ENCODE data around the gene ZNF385A.

- TF ChIP-seq POLR2AphosphoS5 (IDR thresholded peaks at IDR 0.05; ENCODE audit: low read depth, low read length), result no peak
- TF ChIP-seq TAF1 (IDR thresholded peaks at IDR 0.05; ENCODE audit: borderline replicate concordance, insufficient read depth, low read length), result no peak
- TF ChIP-seq REST (IDR thresholded peaks at IDR 0.05; ENCODE audit: insufficient read depth in 1 of 2, low read depth in 2 of 2, low read length in 2 of 2), result no peak
These were observed 22.8 kb upstream of the ZNF385A start for GRCh38 chr12:54407183-54407905.

All from PFSK-1 (cell line).